Body of pancreas (tissue), 4 donors: Measurements from ENCODE around the gene CDKN1B.

Experiments used
- CTCF ChIP-seq, 7 experiments: fragments of 450-650 bp in 4 of 7; fragments of 200-600 bp in 3 of 7; sonication (generic) in 3 of 7; IDR thresholded peaks; one replicate each; pipeline ENCODE4 v1.5.1; 2016 to 2019; ENCODE audit warnings: antibody characterized with exemption in 7 of 7
- POLR2A ChIP-seq, 3 donors: fragments of 450-650 bp; IDR thresholded peaks; one replicate each; pipeline ENCODE4 v1.6.1; 2016; ENCODE audit warnings: antibody characterized with exemption in 3 of 3, mild to moderate bottlenecking in 2 of 3

DNA sequence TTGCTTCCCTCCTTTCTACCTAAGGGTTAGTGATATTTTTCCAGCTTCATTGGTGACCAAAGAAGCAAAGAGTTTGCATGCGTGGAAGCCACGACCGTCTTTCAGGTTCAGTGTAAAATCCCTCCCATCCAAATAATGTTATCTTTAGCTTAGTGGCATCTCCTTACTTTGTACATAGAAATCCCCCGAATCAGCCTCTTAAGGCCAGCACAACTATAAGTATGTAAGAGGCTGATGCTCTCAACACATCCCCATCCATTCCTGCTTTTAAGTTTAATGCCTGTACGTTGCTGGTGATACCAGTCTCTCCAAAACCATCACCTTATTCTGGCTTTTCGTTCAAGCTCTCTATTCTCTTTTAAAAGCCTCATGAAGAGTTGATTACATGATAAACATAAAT lies 14.6 kb downstream of the CDKN1B start:
- no peak for TF ChIP-seq POLR2A (IDR thresholded peaks at IDR 0.05)
- no peak for TF ChIP-seq CTCF (IDR thresholded peaks at IDR 0.05)
